Panc1 (cell line): ENCODE measurements around the gene GPRC5C.

Experiments
- CTCF ChIP-seq: fragments of 450-650 bp; IDR thresholded peaks from 2 replicates; pipeline ENCODE4 v1.5.1; 2017; ENCODE audit warnings: mild to moderate bottlenecking
- POLR2AphosphoS5 ChIP-seq: IDR thresholded peaks from 2 replicates; pipeline ENCODE4 v1.6.1; 2012; ENCODE audit warnings: mild to moderate bottlenecking, low read depth, low read length, moderate library complexity
- REST ChIP-seq, 2 experiments: IDR thresholded peaks; 2 replicates each; pipeline ENCODE4 v1.6.1; 2011 to 2012; ENCODE audit warnings: low read depth in 2 of 2, control low read depth in 1 of 2, low read length in 1 of 2, mild to moderate bottlenecking in 1 of 2, moderate library complexity in 1 of 2; ENCODE audit not compliant: insufficient read depth in 1 of 2
- SIN3A ChIP-seq: IDR thresholded peaks from 2 replicates; pipeline ENCODE4 v1.6.1; 2012; ENCODE audit warnings: low read depth, mild to moderate bottlenecking, low read length, moderate library complexity, borderline replicate concordance; ENCODE audit not compliant: insufficient read depth

- no peak for TF ChIP-seq REST (IDR thresholded peaks at IDR 0.05; ENCODE audit: insufficient read depth in 1 of 2, low read depth in 2 of 2, low read length in 1 of 2)
- no peak for TF ChIP-seq CTCF
- no peak for TF ChIP-seq POLR2AphosphoS5
- TF ChIP-seq SIN3A = no peak
Measured at GRCh38 chr17:74450925-74451403, 19.1 kb downstream of the GPRC5C start.
